DOHH2 (cell line): ENCODE results near the gene TIAL1.

Experiments used
- H3F3A ChIP-seq: fragments of 200-600 bp; sonication (generic), shearing (Covaris generic); 2 replicates; pipeline ENCODE4 v1.6.0; 2016; ENCODE audit warnings: antibody characterized with exemption, mild to moderate bottlenecking; ENCODE audit not compliant: control insufficient read depth, insufficient read depth
- H3K27ac ChIP-seq: fragments of 200-600 bp; sonication (generic); 2 replicates; pipeline ENCODE4 v1.5.1; 2014; ENCODE audit warnings: low read depth, mild to moderate bottlenecking, low read length, moderate library complexity
- H3K27me3 ChIP-seq: fragments of 200-600 bp; sonication (generic); 2 replicates; pipeline ENCODE4 v1.6.1; 2014; ENCODE audit warnings: mild to moderate bottlenecking, low read length, mixed read lengths; ENCODE audit not compliant: control insufficient read depth
- H3K36me3 ChIP-seq: fragments of 200-600 bp; sonication (generic); 2 replicates; pipeline ENCODE4 v1.6.1; 2014; ENCODE audit warnings: mild to moderate bottlenecking, low read length, moderate library complexity, mixed read lengths; ENCODE audit not compliant: control insufficient read depth
- H3K4me1 ChIP-seq: fragments of 200-600 bp; sonication (generic); 2 replicates; pipeline ENCODE4 v1.6.1; 2014; ENCODE audit warnings: mild to moderate bottlenecking, low read length, mixed read lengths; ENCODE audit not compliant: control insufficient read depth
- H3K4me2 ChIP-seq: fragments of 200-600 bp; sonication (generic); 2 replicates; pipeline ENCODE4 v1.6.0; 2014; ENCODE audit warnings: mild to moderate bottlenecking, low read length, moderate library complexity
- H3K4me3 ChIP-seq: fragments of 200-600 bp; sonication (generic); 2 replicates; pipeline ENCODE4 v1.5.1; 2014; ENCODE audit warnings: mild to moderate bottlenecking, low read length, mixed read lengths
- H3K79me2 ChIP-seq: fragments of 200-600 bp; sonication (generic); 2 replicates; pipeline ENCODE4 v1.6.1; 2014; ENCODE audit warnings: mild to moderate bottlenecking, low read length, mixed read lengths; ENCODE audit not compliant: control insufficient read depth
- H3K9me2 ChIP-seq: fragments of 200-600 bp; sonication (generic); replicated peaks from 2 replicates; pipeline ENCODE4 v1.6.1; 2014; ENCODE audit warnings: mild to moderate bottlenecking, low read length, mixed read lengths; ENCODE audit not compliant: control insufficient read depth
- H3K9me3 ChIP-seq: fragments of 200-600 bp; sonication (generic); 2 replicates; pipeline ENCODE4 v1.6.1; 2014; ENCODE audit warnings: antibody characterized with exemption, low read length, mixed read lengths; ENCODE audit not compliant: control insufficient read depth, insufficient read depth
- H4K20me1 ChIP-seq: fragments of 200-600 bp; sonication (generic); 2 replicates; pipeline ENCODE4 v1.6.0; 2014; ENCODE audit warnings: low read depth, mild to moderate bottlenecking, antibody characterized with exemption, low read length, moderate library complexity; ENCODE audit not compliant: control insufficient read depth, insufficient read depth
- EZH2phosphoT487 ChIP-seq: fragments of 200-600 bp; sonication (generic); IDR thresholded peaks from 2 replicates; pipeline ENCODE4 v1.6.1; 2017; ENCODE audit warnings: borderline replicate concordance, mild to moderate bottlenecking, antibody characterized with exemption, low read length, moderate library complexity, mixed read lengths
- TF ChIP-seq, protein P1 (sequence below): fragments of 200-600 bp; sonication (generic); IDR thresholded peaks from one replicate; pipeline ENCODE4 v1.5.1; 2014; ENCODE audit warnings: antibody characterized with exemption, mild to moderate bottlenecking, low read depth, low read length; ENCODE audit not compliant: poor library complexity, severe bottlenecking

The TIAL1 gene

DNA sequence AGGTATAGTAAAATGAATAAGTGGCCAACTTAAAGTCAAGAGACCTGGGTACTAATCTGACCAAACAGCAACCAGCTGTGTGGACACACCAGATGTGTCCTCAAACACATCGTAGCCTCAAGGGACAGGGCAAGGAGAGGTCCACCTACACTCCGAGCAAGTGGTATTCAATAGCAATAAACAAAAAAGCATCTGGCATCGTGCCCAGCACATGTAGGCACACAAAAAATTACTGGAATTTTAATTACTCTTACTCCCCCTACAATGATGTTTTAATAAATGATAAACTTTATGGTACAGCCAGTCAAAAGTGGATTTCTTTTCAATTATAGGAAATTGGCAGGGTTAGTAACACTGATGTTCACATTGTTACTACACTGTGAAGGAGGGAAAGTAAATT is 50.8 kb downstream of the TIAL1 start:
- H3K36me3 ChIP-seq, result no peaks in the 10 kb centered on the region
- no peak overlapping the region for H3K27ac ChIP-seq
- H3K27me3 ChIP-seq, result peaks cover 19% of the 10 kb centered on the region
- 0 out of 2 replicates have a peak, but pooled peaks cover 3% of the 10 kb centered on the region for H3F3A ChIP-seq
- H3K9me3 ChIP-seq, result no peaks in the 10 kb centered on the region
- H3K4me3 ChIP-seq, result no peak overlapping the region
- peaks cover 13% of the 10 kb centered on the region for H3K79me2 ChIP-seq
- peaks cover 4% of the 10 kb centered on the region; the same call in 1 of the 2 replicates for H4K20me1 ChIP-seq
- TF ChIP-seq, protein P1, sequence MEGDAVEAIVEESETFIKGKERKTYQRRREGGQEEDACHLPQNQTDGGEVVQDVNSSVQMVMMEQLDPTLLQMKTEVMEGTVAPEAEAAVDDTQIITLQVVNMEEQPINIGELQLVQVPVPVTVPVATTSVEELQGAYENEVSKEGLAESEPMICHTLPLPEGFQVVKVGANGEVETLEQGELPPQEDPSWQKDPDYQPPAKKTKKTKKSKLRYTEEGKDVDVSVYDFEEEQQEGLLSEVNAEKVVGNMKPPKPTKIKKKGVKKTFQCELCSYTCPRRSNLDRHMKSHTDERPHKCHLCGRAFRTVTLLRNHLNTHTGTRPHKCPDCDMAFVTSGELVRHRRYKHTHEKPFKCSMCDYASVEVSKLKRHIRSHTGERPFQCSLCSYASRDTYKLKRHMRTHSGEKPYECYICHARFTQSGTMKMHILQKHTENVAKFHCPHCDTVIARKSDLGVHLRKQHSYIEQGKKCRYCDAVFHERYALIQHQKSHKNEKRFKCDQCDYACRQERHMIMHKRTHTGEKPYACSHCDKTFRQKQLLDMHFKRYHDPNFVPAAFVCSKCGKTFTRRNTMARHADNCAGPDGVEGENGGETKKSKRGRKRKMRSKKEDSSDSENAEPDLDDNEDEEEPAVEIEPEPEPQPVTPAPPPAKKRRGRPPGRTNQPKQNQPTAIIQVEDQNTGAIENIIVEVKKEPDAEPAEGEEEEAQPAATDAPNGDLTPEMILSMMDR, result no peak
- TF ChIP-seq EZH2phosphoT487, result no peak
- peaks cover 16% of the 10 kb centered on the region for H3K4me1 ChIP-seq
- no peak overlapping the region for H3K4me2 ChIP-seq
- H3K9me2 ChIP-seq, result no peaks in the 10 kb centered on the region

DNA sequence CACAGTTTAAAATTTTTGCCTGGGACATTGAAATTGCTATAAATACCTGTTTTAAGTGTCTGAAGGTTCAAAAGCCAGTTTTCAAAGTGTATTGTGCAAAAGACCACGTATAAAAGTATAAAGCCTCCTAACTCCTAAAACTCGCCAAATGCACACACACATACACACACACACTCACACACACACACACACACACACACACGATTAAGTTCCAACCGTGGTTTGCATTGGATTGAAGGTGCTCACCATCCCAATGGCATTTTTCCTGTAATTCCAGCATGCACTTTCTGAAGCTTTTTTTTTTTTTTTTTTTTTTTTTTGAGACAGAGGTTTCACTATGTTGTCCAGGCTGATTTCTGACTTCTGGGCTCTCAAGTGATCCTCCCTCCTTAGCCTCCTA is 51.5 kb downstream of the TIAL1 start:
- H3K9me2 ChIP-seq, result no peaks in the 10 kb centered on the region
- H3K4me3 ChIP-seq, result no peak overlapping the region
- H3K4me2 ChIP-seq, result no peak overlapping the region

DNA sequence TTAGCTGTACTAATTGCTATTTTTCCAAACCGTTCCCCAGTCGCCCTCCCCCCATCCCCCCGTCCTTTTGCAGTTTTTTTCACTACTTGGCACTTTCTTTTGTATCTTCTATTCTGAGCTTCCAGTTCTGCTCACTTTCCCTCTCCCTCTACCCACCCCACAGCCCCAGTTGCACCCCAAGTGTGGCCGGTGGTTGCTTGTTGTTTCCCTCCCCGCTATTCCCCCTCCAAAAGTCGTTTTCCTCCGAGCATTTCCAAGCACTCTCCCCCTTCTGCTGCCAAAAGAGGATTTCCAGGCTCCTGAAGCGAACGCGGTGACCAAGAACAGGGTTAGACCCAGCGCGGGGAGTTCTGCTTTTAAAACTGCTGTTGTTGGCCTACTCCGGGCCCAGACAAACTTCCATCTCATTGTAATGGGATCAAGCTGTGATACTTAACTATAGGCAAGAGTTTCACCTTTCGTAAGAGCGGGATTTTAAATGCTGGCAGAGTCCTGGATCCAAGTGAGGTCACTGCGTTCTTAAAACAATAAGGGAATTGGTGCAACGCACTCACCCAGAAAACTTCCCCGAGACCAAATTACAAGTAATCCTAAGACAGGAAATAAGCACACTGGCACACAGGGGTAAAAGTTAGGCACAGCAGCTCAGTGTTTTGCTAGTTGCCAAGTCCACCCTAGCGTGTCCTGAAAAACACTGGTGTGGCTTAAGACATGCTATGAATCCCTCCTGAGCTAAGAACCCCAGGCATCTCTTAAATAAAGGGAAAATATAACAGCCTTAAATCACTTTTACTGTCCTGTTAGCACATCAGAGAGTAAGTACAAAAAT is 52.7 kb downstream of the TIAL1 start:
- Histone ChIP-seq H3K9me2 (no peaks in the 10 kb centered on the region), H3K4me3 (peak overlapping the region; percentile 77), H3K27me3 (peaks cover 17% of the 10 kb centered on the region), H3K4me2 (peak overlapping the region; percentile 77), H4K20me1 (peaks cover 10% of the 10 kb centered on the region), H3K79me2 (peaks cover 33% of the 10 kb centered on the region), H3K27ac (no peak overlapping the region), H3K4me1 (peaks cover 35% of the 10 kb centered on the region), H3K36me3 (no peaks in the 10 kb centered on the region), H3F3A (0 out of 2 replicates have a peak, but pooled peaks cover 5% of the 10 kb centered on the region), H3K9me3 (no peaks in the 10 kb centered on the region)
- no peak for TF ChIP-seq EZH2phosphoT487
- TF ChIP-seq, protein P1, result no peak

More for the DNA sequence above, 51.5 kb downstream of the TIAL1 start:
- H3K27ac ChIP-seq, result no peak overlapping the region
- H3K36me3 ChIP-seq, result no peaks in the 10 kb centered on the region
- TF ChIP-seq, protein P1, result no peak
- TF ChIP-seq EZH2phosphoT487, result no peak
- peaks cover 19% of the 10 kb centered on the region for H3K27me3 ChIP-seq
- 0 out of 2 replicates have a peak, but pooled peaks cover 5% of the 10 kb centered on the region for H3F3A ChIP-seq
- H4K20me1 ChIP-seq, result peaks cover 10% of the 10 kb centered on the region; the same call in 1 of the 2 replicates
- peaks cover 20% of the 10 kb centered on the region for H3K79me2 ChIP-seq
- H3K4me1 ChIP-seq, result peaks cover 23% of the 10 kb centered on the region
- H3K9me3 ChIP-seq, result no peaks in the 10 kb centered on the region
